ENCODE data around the gene P3H2.

P3H2 gene

GRCh38 chr3:190048932-190049441 lies 71.7 kb downstream of the P3H2 start:
- DNase-seq: no peak

GRCh38 chr3:190044974-190045373 lies 75.7 kb downstream of the P3H2 start:
- no peak for DNase-seq

GRCh38 chr3:190044142-190044541 lies 76.6 kb downstream of the P3H2 start:
- no peak for DNase-seq

- no peak for DNase-seq
Observed at GRCh38 chr3:190043741-190044140, 77.0 kb downstream of the P3H2 start.

- DNase-seq: no peak
Observed at GRCh38 chr3:190042558-190042957, 78.1 kb downstream of the P3H2 start.

- DNase-seq: no peak
Observed at GRCh38 chr3:190041333-190042041, 79.2 kb downstream of the P3H2 start.

- DNase-seq: no peak
Observed at GRCh38 chr3:190040145-190040544, 80.6 kb downstream of the P3H2 start.

- DNase-seq: no peak
Observed at GRCh38 chr3:190038050-190038933, 82.4 kb downstream of the P3H2 start.

- no peak for DNase-seq
Observed at GRCh38 chr3:190036631-190037030, 84.1 kb downstream of the P3H2 start.

GRCh38 chr3:190034446-190034845 lies 86.3 kb downstream of the P3H2 start:
- DNase-seq: no peak

- DNase-seq: no peak
Observed at GRCh38 chr3:190032923-190033322, 87.8 kb downstream of the P3H2 start.

- DNase-seq: no peak
Observed at GRCh38 chr3:190031887-190032752, 88.6 kb downstream of the P3H2 start.

- DNase-seq: no peak
Observed at GRCh38 chr3:190027116-190027515, 93.6 kb downstream of the P3H2 start.

- no peak for DNase-seq
Observed at GRCh38 chr3:190026154-190026553, 94.5 kb downstream of the P3H2 start.

- no peak for DNase-seq
Observed at GRCh38 chr3:190024912-190025311, 95.8 kb downstream of the P3H2 start.

GRCh38 chr3:190019844-190020243 lies 100.9 kb downstream of the P3H2 start:
- DNase-seq: no peak

GRCh38 chr3:190019006-190019405 lies 101.7 kb downstream of the P3H2 start:
- no peak for DNase-seq

- DNase-seq: no peak
Observed at GRCh38 chr3:190018460-190018859, 102.2 kb downstream of the P3H2 start.

GRCh38 chr3:190017521-190018288 lies 103.0 kb downstream of the P3H2 start:
- no peak for DNase-seq

- no peak for DNase-seq
Observed at GRCh38 chr3:190016966-190017365, 103.7 kb downstream of the P3H2 start.

GRCh38 chr3:190014940-190015339 lies 105.8 kb downstream of the P3H2 start:
- no peak for DNase-seq
